ENCODE data around the gene HCN2.

GRCh38 chr19:580274-580835 is 9.3 kb upstream of the HCN2 start:
- TF ChIP-seq CTCF (IDR thresholded peaks at IDR 0.05 in 8 of 11, conservative IDR thresholded peaks at IDR 0.05 in 3 of 11): no peak
- TF ChIP-seq POLR2A (IDR thresholded peaks at IDR 0.05): no peak
